ENCODE results near the gene CDH4. TPM values are rescaled to one million over a fixed set of nuclear protein-coding genes. Genes with fewer than 3 reads are reported as not detected.
"Not testable (repeated sequence)": the region's sequence is repeated elsewhere in the genome, so short reads cannot be mapped to it uniquely, and the experiment has no call there.

CDH4 gene
- total and polyA plus RNA-seq, 9 donors: 0.12 to 4.4 (median 0.36) TPM

DNA sequence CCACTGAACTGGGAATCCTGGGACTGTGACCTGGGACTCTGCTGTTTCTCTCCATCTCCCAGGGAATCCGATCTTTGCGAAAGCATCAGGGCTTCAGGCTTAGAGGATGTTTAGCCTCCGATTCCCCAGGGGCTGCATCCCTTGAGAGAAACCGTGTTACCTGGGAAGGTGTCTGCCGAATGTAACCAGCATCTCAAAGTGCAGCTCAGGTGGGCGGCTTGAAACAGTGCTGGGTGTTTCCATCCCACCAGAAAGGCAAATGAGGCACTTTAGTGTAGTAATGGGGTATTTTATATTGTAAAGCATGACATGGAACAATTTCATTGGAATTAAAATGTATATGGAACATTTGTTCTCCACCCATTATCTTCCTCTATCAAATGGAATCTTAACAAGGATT is 15.2 kb downstream of the CDH4 start:
- H3K36me3 ChIP-seq: no peaks in the 10 kb centered on the region
- no peaks in the 10 kb centered on the region for H3K4me1 ChIP-seq (ENCODE audit: insufficient read depth)
- DNase-seq: no peak
- H3K4me3 ChIP-seq: no peak overlapping the region
- TF ChIP-seq POLR2A (IDR thresholded peaks at IDR 0.05) (no peak), EP300 (IDR thresholded peaks at IDR 0.05) (no peak)
- TF ChIP-seq, protein P1, sequence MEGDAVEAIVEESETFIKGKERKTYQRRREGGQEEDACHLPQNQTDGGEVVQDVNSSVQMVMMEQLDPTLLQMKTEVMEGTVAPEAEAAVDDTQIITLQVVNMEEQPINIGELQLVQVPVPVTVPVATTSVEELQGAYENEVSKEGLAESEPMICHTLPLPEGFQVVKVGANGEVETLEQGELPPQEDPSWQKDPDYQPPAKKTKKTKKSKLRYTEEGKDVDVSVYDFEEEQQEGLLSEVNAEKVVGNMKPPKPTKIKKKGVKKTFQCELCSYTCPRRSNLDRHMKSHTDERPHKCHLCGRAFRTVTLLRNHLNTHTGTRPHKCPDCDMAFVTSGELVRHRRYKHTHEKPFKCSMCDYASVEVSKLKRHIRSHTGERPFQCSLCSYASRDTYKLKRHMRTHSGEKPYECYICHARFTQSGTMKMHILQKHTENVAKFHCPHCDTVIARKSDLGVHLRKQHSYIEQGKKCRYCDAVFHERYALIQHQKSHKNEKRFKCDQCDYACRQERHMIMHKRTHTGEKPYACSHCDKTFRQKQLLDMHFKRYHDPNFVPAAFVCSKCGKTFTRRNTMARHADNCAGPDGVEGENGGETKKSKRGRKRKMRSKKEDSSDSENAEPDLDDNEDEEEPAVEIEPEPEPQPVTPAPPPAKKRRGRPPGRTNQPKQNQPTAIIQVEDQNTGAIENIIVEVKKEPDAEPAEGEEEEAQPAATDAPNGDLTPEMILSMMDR (IDR thresholded peaks at IDR 0.05): no peak
- H3K27ac ChIP-seq: no peak overlapping the region
- H3K9me3 ChIP-seq: no peaks in the 10 kb centered on the region
- intact Hi-C loops (cut with DNase I): no loop called here
- WGBS, 3 donors: 73 to 82% (median 79%) methylated on average over 6 of the region's 6 CpGs
- no peaks in the 10 kb centered on the region for H3K27me3 ChIP-seq

DNA sequence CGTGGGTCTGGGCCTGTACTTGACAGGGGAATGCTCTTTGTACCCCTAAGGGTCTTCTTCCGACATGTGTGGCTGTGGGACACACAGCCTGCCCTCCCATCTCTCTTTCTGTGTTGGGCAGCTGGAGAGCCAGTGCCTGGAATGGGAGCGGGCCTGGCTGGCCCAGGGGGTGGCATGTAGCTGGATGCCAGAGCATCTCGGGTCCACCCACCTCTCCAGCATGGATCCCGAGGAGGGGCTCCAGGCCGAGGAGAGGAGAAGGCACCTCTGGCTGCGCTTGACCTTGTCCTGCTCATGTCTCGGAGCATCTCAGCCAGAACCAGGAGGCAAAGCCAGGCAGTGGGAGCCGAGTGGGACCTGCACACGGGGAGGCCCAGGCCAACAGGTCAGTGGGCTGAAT is 16.0 kb downstream of the CDH4 start:
- Histone ChIP-seq H3K4me3 (no peak overlapping the region), H3K27me3 (no peaks in the 10 kb centered on the region), H3K4me1 (ENCODE audit: insufficient read depth) (no peaks in the 10 kb centered on the region), H3K9me3 (no peaks in the 10 kb centered on the region), H3K36me3 (no peaks in the 10 kb centered on the region), H3K27ac (no peak overlapping the region)
- 75 to 78% (median 75%) methylated on average over 6 to 10 of the region's 10 CpGs for WGBS, 3 donors
- no peak for DNase-seq
- intact Hi-C loops (cut with DNase I): no loop called here
- TF ChIP-seq POLR2A (IDR thresholded peaks at IDR 0.05) (no peak), EP300 (IDR thresholded peaks at IDR 0.05) (no peak)

DNA sequence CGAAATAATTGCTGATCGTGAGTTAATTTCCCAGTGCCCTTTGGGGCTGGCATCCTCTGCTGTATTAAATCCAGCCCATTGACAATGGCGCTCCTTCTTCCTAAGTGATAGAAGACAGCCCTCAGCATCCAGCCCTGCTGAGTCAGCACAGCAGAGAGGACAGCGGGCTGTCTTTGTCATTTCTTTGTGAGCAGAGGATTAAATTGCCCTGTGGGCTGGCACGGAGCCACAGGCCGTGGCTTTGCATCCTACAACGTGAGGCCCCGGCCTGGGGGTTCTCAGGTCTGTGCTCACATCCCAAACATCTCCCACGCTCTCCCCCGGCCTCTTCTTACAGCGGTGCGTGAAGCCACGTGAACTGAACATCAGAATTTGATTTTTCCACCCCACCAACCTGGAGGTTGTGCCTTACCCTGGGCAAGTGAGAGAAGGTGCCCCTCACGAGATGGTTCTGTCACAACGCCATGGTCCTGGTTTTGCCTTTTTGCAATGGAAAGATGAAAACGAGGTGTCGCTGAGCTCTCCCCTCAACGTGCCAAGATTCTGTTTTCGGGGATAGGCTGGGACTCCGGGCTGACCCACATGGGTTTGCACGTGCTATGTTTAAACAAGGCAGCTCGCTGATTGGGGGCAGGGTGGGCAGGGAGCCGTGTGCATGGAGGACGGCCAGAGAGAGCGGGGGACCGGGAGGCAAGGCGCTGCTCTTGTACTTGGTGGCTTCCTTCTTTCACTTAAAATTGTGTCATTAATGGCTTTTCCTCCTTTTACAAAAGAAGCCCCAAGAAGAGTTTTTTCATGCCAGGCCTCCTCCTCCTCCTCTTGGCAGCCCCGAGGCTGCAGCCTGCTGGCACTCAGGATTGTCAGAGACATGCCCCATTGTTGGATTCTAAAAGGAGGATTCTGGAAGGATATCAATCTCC is 19.5 kb downstream of the CDH4 start:
- 12 to 24% (median 23%) methylated on average over 28 of the region's 28 CpGs for WGBS, 3 donors
- H3K9me3 ChIP-seq: no peaks in the 10 kb centered on the region
- H3K27ac ChIP-seq: no peak overlapping the region
- DNase-seq: no peak
- no peak overlapping the region for H3K4me3 ChIP-seq
- H3K27me3 ChIP-seq: no peaks in the 10 kb centered on the region
- no peaks in the 10 kb centered on the region for H3K4me1 ChIP-seq (ENCODE audit: insufficient read depth)
- H3K36me3 ChIP-seq: no peaks in the 10 kb centered on the region
- no peak for TF ChIP-seq EP300 (IDR thresholded peaks at IDR 0.05)
- TF ChIP-seq POLR2A (IDR thresholded peaks at IDR 0.05): no peak
- TF ChIP-seq, protein P1 (IDR thresholded peaks at IDR 0.05): no peak
- intact Hi-C loops (cut with DNase I): no loop called here

DNA sequence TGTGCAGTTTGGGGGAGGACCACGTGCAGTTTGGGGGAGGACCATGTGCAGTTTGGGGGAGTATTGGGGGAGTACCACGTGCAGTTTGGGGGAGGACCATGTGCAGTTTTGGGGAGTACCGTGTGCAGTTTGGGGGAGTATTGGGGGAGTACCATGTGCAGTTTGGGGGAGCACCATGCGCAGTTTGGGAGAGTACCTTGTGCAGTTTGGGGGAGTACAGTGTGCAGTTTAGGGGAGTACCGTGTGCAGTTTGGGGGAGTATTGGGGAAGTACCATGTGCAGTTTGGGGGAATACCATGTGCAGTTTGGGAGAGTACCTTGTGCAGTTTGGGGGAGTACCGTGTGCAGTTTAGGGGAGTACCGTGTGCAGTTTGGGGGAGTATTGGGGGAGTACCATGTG is 21.0 kb downstream of the CDH4 start:
- DNase-seq; H3K9me3 ChIP-seq; H3K27ac ChIP-seq; H3K4me3 ChIP-seq; H3K36me3 ChIP-seq; H3K4me1 ChIP-seq (ENCODE audit: insufficient read depth); intact Hi-C loops (cut with DNase I); H3K27me3 ChIP-seq: not testable (repeated sequence)
- WGBS, 3 donors: 76 to 84% (median 78%) methylated on average over 7 of the region's 7 CpGs

DNA sequence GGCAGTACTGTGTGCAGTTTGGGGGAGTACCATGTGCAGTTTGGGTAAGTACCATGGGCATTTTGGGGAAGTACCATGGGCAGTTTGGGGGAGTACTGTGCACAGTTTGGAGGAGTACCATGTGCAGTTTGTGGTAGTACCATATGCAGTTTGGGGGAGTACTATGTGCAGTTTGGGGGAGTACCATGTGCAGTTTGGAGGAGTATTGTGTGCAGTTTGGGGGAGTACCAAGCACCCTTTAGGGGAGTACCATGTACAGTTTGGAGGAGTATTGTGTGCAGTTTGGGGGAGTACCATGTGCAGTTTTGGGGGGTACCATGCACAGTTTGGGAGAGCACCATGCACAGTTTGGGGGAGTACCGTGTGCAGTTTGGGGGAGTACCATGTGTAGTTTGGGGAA is 21.6 kb downstream of the CDH4 start:
- WGBS, 3 donors: 88 to 93% (median 88%) methylated on average over 1 of the region's 1 CpG
- H3K9me3 ChIP-seq; H3K4me3 ChIP-seq; intact Hi-C loops (cut with DNase I); H3K36me3 ChIP-seq; H3K27me3 ChIP-seq; DNase-seq; H3K4me1 ChIP-seq (ENCODE audit: insufficient read depth); H3K27ac ChIP-seq: not testable (repeated sequence)

DNA sequence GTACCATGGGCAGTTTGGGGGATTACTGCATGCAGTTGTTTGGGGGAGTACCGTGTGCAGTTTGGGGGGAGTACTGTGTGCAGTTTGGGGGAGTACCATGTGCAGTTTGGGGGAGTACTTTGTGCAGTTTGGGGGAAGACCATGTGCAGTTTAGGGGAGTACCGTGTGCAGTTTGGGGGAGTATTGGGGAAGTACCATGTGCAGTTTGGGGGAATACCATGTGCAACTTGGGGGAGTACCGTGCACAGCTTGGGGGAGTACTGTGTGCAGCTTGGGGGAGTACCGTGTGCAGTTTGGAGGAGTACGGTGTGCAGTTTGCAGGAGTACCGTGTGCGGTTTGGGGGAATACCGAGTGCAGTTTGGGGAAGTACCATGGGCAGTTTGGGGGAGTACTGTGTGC is 22.3 kb downstream of the CDH4 start:
- no peak for DNase-seq
- WGBS, 3 donors: 85 to 89% (median 87%) methylated on average over 8 of the region's 8 CpGs
- Histone ChIP-seq H3K4me1 (ENCODE audit: insufficient read depth) (no peaks in the 10 kb centered on the region), H3K27me3 (no peaks in the 10 kb centered on the region), H3K36me3 (no peaks in the 10 kb centered on the region), H3K27ac (no peak overlapping the region), H3K4me3 (no peak overlapping the region), H3K9me3 (no peaks in the 10 kb centered on the region)
- intact Hi-C loops (cut with DNase I): no loop called here
- TF ChIP-seq, protein P1 (IDR thresholded peaks at IDR 0.05): no peak
- TF ChIP-seq POLR2A (IDR thresholded peaks at IDR 0.05): no peak
- no peak for TF ChIP-seq EP300 (IDR thresholded peaks at IDR 0.05)

Measured in ovary (tissue), 9 donors.